Measurements from ENCODE around the gene ADAM17. TPM values are rescaled to one million over a fixed set of nuclear protein-coding genes. Genes with fewer than 3 reads are reported as not detected.
A peak's percentile ranks its signal among the peaks of the same experiment; 100 is the strongest.

Gene ADAM17
- total RNA-seq, 1 donor from 2014 or later: 12.4 TPM

- intact Hi-C loops (cut with DNase I): no loop called here
- DNase-seq: no peak
- no peak for ATAC-seq (ENCODE audit: poor library complexity)
Measured at GRCh38 chr2:9484533-9484932, 71.1 kb downstream of the ADAM17 start.

- intact Hi-C loops (cut with DNase I): no loop called here
- DNase-seq (no peak), ATAC-seq (ENCODE audit: poor library complexity) (no peak)
Measured at GRCh38 chr2:9483107-9483506, 72.5 kb downstream of the ADAM17 start.

GRCh38 chr2:9480157-9480556 lies 75.5 kb downstream of the ADAM17 start:
- intact Hi-C loops (cut with DNase I): no loop called here

GRCh38 chr2:9478526-9478925 lies 77.1 kb downstream of the ADAM17 start:
- DNase-seq (no peak), ATAC-seq (ENCODE audit: poor library complexity) (no peak)
- intact Hi-C loops (cut with DNase I): no loop called here

More at GRCh38 chr2:9480157-9480556, 75.5 kb downstream of the ADAM17 start:
- no peak for ATAC-seq (ENCODE audit: poor library complexity)
- no peak for DNase-seq

DNA sequence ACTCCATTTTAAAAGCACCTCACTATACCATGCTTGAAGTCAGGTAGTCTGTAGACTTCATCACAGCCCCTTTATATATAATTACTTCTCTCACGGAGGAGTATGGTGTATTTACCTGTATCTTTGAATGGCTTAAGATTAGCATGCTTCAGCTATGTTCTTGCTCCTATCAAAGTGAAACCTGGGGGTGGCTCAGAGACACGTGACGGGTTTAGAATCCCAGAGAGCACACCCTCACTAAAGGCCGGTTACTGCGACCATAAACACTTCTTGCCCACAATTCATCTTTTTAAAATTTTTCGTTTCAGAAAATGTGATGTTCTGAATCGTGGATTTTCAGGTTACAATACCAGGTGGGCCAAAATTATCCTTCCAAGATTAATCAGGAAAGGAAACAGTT lies 77.7 kb downstream of the ADAM17 start:
- DNase-seq (no peak), ATAC-seq (ENCODE audit: poor library complexity) (no peak)
- intact Hi-C loops (cut with DNase I): no loop called here

DNA sequence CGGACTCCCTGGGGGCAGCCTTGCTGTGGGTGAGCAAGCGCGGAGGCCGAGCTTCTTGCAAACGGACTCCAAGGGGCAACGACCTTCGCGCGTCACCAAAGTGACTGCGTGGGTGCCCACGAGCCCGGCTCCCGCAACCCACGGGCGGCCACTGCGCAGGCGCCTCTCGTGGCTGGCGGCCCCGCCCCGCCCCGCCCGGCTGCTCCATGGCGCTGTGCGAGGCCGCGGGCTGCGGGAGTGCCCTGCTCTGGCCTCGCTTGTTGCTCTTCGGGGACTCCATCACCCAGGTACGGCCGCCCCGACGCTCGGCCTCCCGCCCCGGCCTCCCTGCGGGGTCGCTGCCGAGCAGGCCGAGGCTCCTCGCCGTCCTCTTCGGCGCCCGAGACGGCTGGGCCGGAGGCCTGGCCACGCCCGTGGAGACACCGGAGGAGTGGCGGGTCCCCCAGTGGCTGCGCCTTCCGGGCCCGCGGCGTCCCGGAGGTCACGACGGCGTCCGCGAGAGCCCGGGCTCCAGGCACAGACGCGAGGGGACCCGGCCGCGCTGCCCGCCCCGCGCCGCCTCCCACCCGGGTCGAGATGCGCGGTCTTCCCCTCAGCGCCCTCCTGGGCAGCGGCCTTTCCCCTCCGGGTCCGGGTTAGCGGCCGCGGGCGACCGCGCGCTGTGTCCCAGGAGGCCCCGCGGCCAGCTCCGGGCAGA lies 81.1 kb downstream of the ADAM17 start, which contains the start of gene IAH1:
IAH1 (plus strand) TSS at position 191 of the 697 bp plus-strand sequence; CDS start at position 207, 16 bp downstream.
- intact Hi-C loops (cut with DNase I): no loop called here
- ATAC-seq (ENCODE audit: poor library complexity) (peak; percentile 95), DNase-seq (peak; percentile 79)

DNA sequence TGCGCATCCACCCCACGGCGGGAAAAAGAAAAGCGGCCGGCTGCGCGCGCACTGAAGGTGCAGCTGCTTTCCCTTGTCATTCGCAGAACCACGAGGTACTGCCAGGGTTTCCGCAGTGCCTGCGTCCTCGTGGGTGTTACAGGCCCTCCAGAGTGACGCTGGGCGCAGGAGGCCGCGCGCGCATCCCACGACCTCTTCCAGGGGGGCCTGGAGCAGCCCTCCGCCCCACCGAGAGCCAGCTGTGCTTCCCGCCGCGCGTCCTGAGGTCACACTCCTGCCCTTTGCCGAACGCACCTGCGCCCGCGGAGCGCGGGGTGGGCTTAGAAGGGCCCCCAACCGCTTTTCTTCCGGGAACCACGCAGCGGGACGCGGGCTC lies 81.7 kb downstream of the ADAM17 start:
- DNase-seq: peak; percentile 64
- ATAC-seq (ENCODE audit: poor library complexity): peak; percentile 48
- intact Hi-C loops (cut with DNase I): no loop called here

- intact Hi-C loops (cut with DNase I): no loop called here
- DNase-seq (no peak), ATAC-seq (ENCODE audit: poor library complexity) (no peak)
Measured at GRCh38 chr2:9473308-9473984, 82.2 kb downstream of the ADAM17 start.

- ATAC-seq (ENCODE audit: poor library complexity) (no peak), DNase-seq (no peak)
- intact Hi-C loops (cut with DNase I): no loop called here
Measured at GRCh38 chr2:9472511-9472910, 83.1 kb downstream of the ADAM17 start.

- no peak for ATAC-seq (ENCODE audit: poor library complexity)
Measured at GRCh38 chr2:9471206-9471605, 84.4 kb downstream of the ADAM17 start.

GRCh38 chr2:9467687-9468086 lies 87.9 kb downstream of the ADAM17 start:
- intact Hi-C loops (cut with DNase I): no loop called here
- no peak for ATAC-seq (ENCODE audit: poor library complexity)
- DNase-seq: no peak

More at GRCh38 chr2:9471206-9471605, 84.4 kb downstream of the ADAM17 start:
- DNase-seq: no peak
- intact Hi-C loops (cut with DNase I): no loop called here

- ATAC-seq (ENCODE audit: poor library complexity) (no peak), DNase-seq (no peak)
- intact Hi-C loops (cut with DNase I): no loop called here
Measured at GRCh38 chr2:9466147-9466683, 89.4 kb downstream of the ADAM17 start.

DNA sequence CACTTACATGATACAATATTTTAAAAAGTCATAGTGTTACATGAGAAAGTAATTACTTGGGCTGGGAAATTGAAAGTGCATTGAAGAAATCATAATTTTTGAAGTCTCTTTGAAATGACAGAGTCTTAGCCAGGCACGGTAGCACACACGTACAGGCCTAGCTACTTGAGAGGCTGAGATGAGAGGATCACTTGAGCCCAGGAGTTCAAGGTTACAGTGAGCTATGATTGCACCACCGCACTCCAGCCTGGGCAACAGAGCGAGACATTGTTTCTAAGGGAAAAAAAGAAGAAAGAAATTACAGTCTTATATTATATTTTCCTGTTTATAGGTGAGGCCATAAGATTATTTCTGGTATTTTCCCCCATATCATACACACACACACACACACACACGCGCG lies 90.5 kb downstream of the ADAM17 start:
- DNase-seq (no peak), ATAC-seq (ENCODE audit: poor library complexity) (no peak)
- intact Hi-C loops (cut with DNase I): no loop called here

- ATAC-seq (ENCODE audit: poor library complexity): no peak
- DNase-seq: no peak
- intact Hi-C loops (cut with DNase I): no loop called here
Measured at GRCh38 chr2:9463698-9464034, 92.0 kb downstream of the ADAM17 start.

- no peak for DNase-seq
- intact Hi-C loops (cut with DNase I): no loop called here
- no peak for ATAC-seq (ENCODE audit: poor library complexity)
Measured at GRCh38 chr2:9462886-9463697, 92.5 kb downstream of the ADAM17 start.

- intact Hi-C loops (cut with DNase I): no loop called here
- DNase-seq: no peak
- ATAC-seq (ENCODE audit: poor library complexity): no peak
Measured at GRCh38 chr2:9462313-9462712, 93.3 kb downstream of the ADAM17 start.

- intact Hi-C loops (cut with DNase I): no loop called here
- ATAC-seq (ENCODE audit: poor library complexity) (no peak), DNase-seq (no peak)
Measured at GRCh38 chr2:9461079-9461478, 94.6 kb downstream of the ADAM17 start.

DNA sequence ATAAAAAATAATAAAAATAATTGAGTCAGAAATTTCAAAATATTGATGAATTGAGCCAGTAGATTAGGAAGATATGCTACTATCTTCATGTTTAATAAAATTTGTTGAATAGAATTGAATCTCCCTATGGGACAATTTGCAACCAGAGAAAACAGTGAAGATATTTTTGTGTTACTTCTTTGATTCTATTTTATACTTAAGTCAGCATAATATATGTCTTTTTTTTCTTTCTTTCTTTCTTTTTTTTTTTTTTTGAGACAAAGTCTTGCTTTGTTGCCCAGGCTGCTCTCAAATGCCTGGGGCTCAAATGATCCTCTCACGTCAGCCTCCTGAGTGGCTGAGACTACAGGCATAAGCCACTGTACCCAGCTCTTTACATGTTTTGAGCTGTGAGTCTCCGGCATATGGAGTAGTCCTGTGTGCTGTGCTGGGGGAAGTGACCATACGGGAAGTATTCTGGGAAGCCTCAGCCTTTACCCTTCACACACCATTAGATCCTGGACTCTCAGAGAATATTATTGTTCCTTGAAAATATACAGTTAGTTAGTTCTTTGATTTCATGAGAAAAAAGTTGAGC lies 95.1 kb downstream of the ADAM17 start:
- ATAC-seq (ENCODE audit: poor library complexity) (no peak), DNase-seq (no peak)
- intact Hi-C loops (cut with DNase I): no loop called here

GRCh38 chr2:9451231-9451630 lies 104.4 kb downstream of the ADAM17 start:
- intact Hi-C loops (cut with DNase I): no loop called here
- ATAC-seq (ENCODE audit: poor library complexity): no peak
- DNase-seq: no peak
